ENCODE results near the gene BLOC1S3. TPM values are rescaled to one million over a fixed set of nuclear protein-coding genes. Genes with fewer than 3 reads are reported as not detected.

BLOC1S3 gene
- total and polyA plus RNA-seq, 11 donors: 2.0 to 8.1 (median 4.8) TPM

- no peak overlapping the region for H3K4me3 ChIP-seq
- H3K36me3 ChIP-seq: no peaks in the 10 kb centered on the region
- ATAC-seq (no peak), DNase-seq (no peak)
- TF ChIP-seq, protein P1, sequence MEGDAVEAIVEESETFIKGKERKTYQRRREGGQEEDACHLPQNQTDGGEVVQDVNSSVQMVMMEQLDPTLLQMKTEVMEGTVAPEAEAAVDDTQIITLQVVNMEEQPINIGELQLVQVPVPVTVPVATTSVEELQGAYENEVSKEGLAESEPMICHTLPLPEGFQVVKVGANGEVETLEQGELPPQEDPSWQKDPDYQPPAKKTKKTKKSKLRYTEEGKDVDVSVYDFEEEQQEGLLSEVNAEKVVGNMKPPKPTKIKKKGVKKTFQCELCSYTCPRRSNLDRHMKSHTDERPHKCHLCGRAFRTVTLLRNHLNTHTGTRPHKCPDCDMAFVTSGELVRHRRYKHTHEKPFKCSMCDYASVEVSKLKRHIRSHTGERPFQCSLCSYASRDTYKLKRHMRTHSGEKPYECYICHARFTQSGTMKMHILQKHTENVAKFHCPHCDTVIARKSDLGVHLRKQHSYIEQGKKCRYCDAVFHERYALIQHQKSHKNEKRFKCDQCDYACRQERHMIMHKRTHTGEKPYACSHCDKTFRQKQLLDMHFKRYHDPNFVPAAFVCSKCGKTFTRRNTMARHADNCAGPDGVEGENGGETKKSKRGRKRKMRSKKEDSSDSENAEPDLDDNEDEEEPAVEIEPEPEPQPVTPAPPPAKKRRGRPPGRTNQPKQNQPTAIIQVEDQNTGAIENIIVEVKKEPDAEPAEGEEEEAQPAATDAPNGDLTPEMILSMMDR (IDR thresholded peaks at IDR 0.05): no peak
- no peak for TF ChIP-seq POLR2A (IDR thresholded peaks at IDR 0.05)
- intact Hi-C loops (cut with DNase I): no loop called here
- H3K9me3 ChIP-seq: no peaks in the 10 kb centered on the region
- H3K4me1 ChIP-seq: peaks cover 0 to 8% (median 0%) of the 10 kb centered on the region in 12 donors
- WGBS, 4 donors: 85 to 86% (median 85%) methylated on average over 12 of the region's 12 CpGs
- peaks cover 0 to 2% (median 0%) of the 10 kb centered on the region in 9 donors for H3K27me3 ChIP-seq
- no peak overlapping the region for H3K27ac ChIP-seq
Measured at GRCh38 chr19:45205810-45206209, 27.2 kb downstream of the BLOC1S3 start.

DNA sequence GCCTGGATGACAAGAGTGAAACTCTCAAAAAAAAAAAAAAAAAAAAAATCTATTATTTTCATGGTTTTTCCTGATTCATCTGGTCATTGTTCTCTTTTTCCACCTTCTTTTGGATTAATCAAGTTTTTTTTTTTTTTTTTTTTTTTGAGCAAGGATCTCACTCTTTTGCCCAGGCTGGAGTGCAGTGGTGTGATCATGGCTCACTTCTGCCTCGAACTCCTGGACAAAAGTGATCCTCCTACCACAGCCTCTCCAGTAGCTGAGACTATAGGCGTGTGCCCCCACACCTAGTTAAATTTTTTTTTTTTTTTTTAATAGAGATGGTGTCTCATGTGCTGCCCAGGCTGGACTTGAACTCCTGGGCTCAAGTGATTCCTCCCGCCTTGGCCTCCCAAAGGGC lies 27.7 kb downstream of the BLOC1S3 start:
- Histone ChIP-seq H3K27me3 (peaks cover 0 to 5% (median 0%) of the 10 kb centered on the region in 9 donors), H3K36me3 (no peaks in the 10 kb centered on the region), H3K4me1 (peaks cover 0 to 9% (median 0%) of the 10 kb centered on the region in 12 donors), H3K4me3 (no peak overlapping the region), H3K9me3 (no peaks in the 10 kb centered on the region), H3K27ac (no peak overlapping the region)
- TF ChIP-seq POLR2A (IDR thresholded peaks at IDR 0.05): no peak
- TF ChIP-seq, protein P1 (IDR thresholded peaks at IDR 0.05): no peak
- ATAC-seq: no peak
- 87 to 95% (median 90%) methylated on average over 3 of the region's 3 CpGs for WGBS, 4 donors
- intact Hi-C loops (cut with DNase I): no loop called here
- no peak for DNase-seq

GRCh38 chr19:45211751-45212381 lies 33.3 kb downstream of the BLOC1S3 start:
- Histone ChIP-seq H3K4me3 (no peak overlapping the region), H3K27me3 (peaks cover 0 to 27% (median 7%) of the 10 kb centered on the region in 9 donors), H3K9me3 (no peaks in the 10 kb centered on the region), H3K27ac (peak overlapping the region; percentile 25 to 76 (median 54)), H3K36me3 (no peaks in the 10 kb centered on the region), H3K4me1 (peaks cover 0 to 34% (median 12%) of the 10 kb centered on the region in 12 donors)
- peak; percentile 53 to 80 (median 64) for DNase-seq
- ATAC-seq: peak; percentile 82 to 92 (median 86)
- intact Hi-C loops (cut with DNase I): loop anchor here in 1 of 10 donors (5.0 kb wide), 1 partner anchor 35 kb away; the partner anchor contains the start of gene EXOC3L2
- WGBS, 4 donors: 29 to 40% (median 31%) methylated on average over 14 to 17 of the region's 17 CpGs
- TF ChIP-seq POLR2A (IDR thresholded peaks at IDR 0.05): no peak

DNA sequence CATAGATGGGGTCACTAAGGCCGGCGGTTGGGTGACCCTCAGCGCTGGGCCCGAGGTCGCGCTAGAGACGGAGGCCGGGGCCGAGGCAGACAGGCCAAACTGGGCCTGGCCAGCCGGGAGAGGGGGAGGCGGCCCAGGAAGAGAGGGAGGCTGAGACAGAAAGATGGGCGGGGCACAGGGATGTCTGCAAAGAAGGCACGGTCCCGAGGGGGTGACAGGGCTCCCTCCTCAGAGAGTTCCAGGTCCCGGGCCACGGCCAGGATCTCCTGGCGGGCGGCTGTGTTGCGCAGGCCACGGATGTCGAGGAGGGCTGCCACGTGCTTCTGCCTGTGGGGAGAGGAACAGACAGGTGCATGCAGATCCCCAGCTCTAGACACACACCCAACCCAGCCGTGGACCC lies 34.4 kb downstream of the BLOC1S3 start:
- DNase-seq (no peak), ATAC-seq (no peak)
- Histone ChIP-seq H3K27me3 (peaks cover 0 to 37% (median 14%) of the 10 kb centered on the region in 9 donors), H3K4me3 (no peak overlapping the region), H3K27ac (peak overlapping the region in 8 of 12 donors; percentile 9 to 76 (median 60)), H3K9me3 (no peaks in the 10 kb centered on the region), H3K36me3 (no peaks in the 10 kb centered on the region), H3K4me1 (peaks cover 0 to 34% (median 15%) of the 10 kb centered on the region in 12 donors)
- 70 to 84% (median 76%) methylated on average over 23 of the region's 23 CpGs for WGBS, 4 donors
- intact Hi-C loops (cut with DNase I): loop anchor here in 1 of 10 donors (5.0 kb wide), 1 partner anchor 34 kb away; the partner anchor contains the start of gene EXOC3L2
- TF ChIP-seq, protein P1 (IDR thresholded peaks at IDR 0.05): no peak
